Breast epithelium (tissue), 4 donors: Measurements from ENCODE around the gene OLFML2A. TPM values are rescaled to one million over a fixed set of nuclear protein-coding genes. Genes with fewer than 3 reads are reported as not detected.

Source experiments
- DNase-seq, 2 donors: peaks; one replicate each; pipeline ENCODE4 v3.0.0-alpha.2; 2019; ENCODE audit warnings: low spot score in 2 of 2
- H3K27ac ChIP-seq, 2 donors: fragments of 200-600 bp; sonication (generic) in 1 of 2; one replicate each; pipeline ENCODE4 v1.5.1; 2016 to 2019; ENCODE audit warnings: mild to moderate bottlenecking in 1 of 2
- H3K27me3 ChIP-seq, 2 donors: fragments of 200-600 bp; sonication (generic) in 1 of 2; one replicate each; pipeline versions ENCODE4 v1.5.1 to v1.6.0; 2017 to 2019; ENCODE audit warnings: control low read depth in 1 of 2, mild to moderate bottlenecking in 1 of 2
- H3K36me3 ChIP-seq: fragments of 200-600 bp; one replicate; pipeline ENCODE4 v1.5.1; 2019
- H3K4me1 ChIP-seq, 2 donors: fragments of 200-600 bp; sonication (generic); one replicate each; pipeline ENCODE4 v1.5.1; 2016 to 2019; ENCODE audit warnings: control low read depth in 1 of 2
- H3K4me3 ChIP-seq, 3 donors: fragments of 200-600 bp; sonication (generic); 1 replicate in 2 of 3; 2 replicates in 1 of 3; pipeline ENCODE4 v1.5.1; 2016 to 2019; ENCODE audit warnings: mild to moderate bottlenecking in 3 of 3, moderate library complexity in 2 of 3
- H3K9me3 ChIP-seq, 2 donors: fragments of 200-600 bp; sonication (generic) in 1 of 2; one replicate each; pipeline ENCODE4 v1.5.1; 2016 to 2019; ENCODE audit warnings: control low read depth in 1 of 2
- CTCF ChIP-seq, 3 donors: fragments of 450-650 bp; IDR thresholded peaks; one replicate each; pipeline ENCODE4 v1.5.1; 2016 to 2017; ENCODE audit warnings: antibody characterized with exemption in 3 of 3, mild to moderate bottlenecking in 3 of 3, moderate library complexity in 3 of 3
- POLR2A ChIP-seq: fragments of 450-650 bp; IDR thresholded peaks from one replicate; pipeline ENCODE4 v1.6.1; 2016; ENCODE audit warnings: antibody characterized with exemption, mild to moderate bottlenecking, moderate library complexity
- POLR2AphosphoS5 ChIP-seq, 3 donors: sonication (generic); formaldehyde crosslinking; IDR thresholded peaks; one replicate each; pipeline ENCODE4 v1.6.1; 2017; ENCODE audit warnings: antibody characterized with exemption in 3 of 3
- intact Hi-C: fragments of 100-400 bp; cut with DNase I; formaldehyde crosslinking; loops from one replicate; pipeline ENCODE4 v1.15.1; 2023; ENCODE audit warnings: low total_unique reads
- total RNA-seq, 3 donors: library from RNA; depleted of rRNA; stranded (reverse); fragments of >200 nt; gene quantifications; one replicate each; pipeline ENCODE4 v1.1.0, GENCODE V29; 2016

OLFML2A gene
- total RNA-seq, 3 donors from 2014 or later = 11.4 to 25.2 (median 11.4) TPM

GRCh38 chr9:124801356-124801755 is 24.4 kb downstream of the OLFML2A start:
- Histone ChIP-seq H3K27me3 (no peaks in the 10 kb centered on the region), H3K4me3 (no peak overlapping the region), H3K36me3 (no peaks in the 10 kb centered on the region), H3K9me3 (no peaks in the 10 kb centered on the region), H3K27ac (no peak overlapping the region), H3K4me1 (no peaks in the 10 kb centered on the region)
- TF ChIP-seq POLR2A (no peak), CTCF (IDR thresholded peaks at IDR 0.05) (no peak), POLR2AphosphoS5 (IDR thresholded peaks at IDR 0.05) (no peak)
- intact Hi-C loops = no loop called here
- DNase-seq = no peak

- Histone ChIP-seq H3K36me3 (no peaks in the 10 kb centered on the region), H3K4me3 (no peak overlapping the region), H3K27me3 (no peaks in the 10 kb centered on the region), H3K4me1 (no peaks in the 10 kb centered on the region), H3K9me3 (no peaks in the 10 kb centered on the region), H3K27ac (no peak overlapping the region)
- intact Hi-C loops = no loop called here
- DNase-seq = no peak
- TF ChIP-seq POLR2A (no peak), CTCF (IDR thresholded peaks at IDR 0.05) (no peak), POLR2AphosphoS5 (IDR thresholded peaks at IDR 0.05) (no peak)
Observed at GRCh38 chr9:124802426-124802825, 25.5 kb downstream of the OLFML2A start.

- H3K4me1 ChIP-seq = no peaks in the 10 kb centered on the region
- intact Hi-C loops = loop anchor here (1.0 kb wide), 1 partner anchor 27 kb away; the partner anchor contains the start of gene OLFML2A
- no peaks in the 10 kb centered on the region for H3K36me3 ChIP-seq
- DNase-seq = no peak
- H3K27me3 ChIP-seq = no peaks in the 10 kb centered on the region
- no peaks in the 10 kb centered on the region for H3K9me3 ChIP-seq
- no peak for TF ChIP-seq POLR2AphosphoS5 (IDR thresholded peaks at IDR 0.05)
- no peak for TF ChIP-seq POLR2A
- TF ChIP-seq CTCF (IDR thresholded peaks at IDR 0.05) = no peak
- H3K4me3 ChIP-seq = no peak overlapping the region
- H3K27ac ChIP-seq = no peak overlapping the region
Observed at GRCh38 chr9:124803911-124804310, 27.0 kb downstream of the OLFML2A start.

GRCh38 chr9:124805186-124805585 is 28.3 kb downstream of the OLFML2A start:
- DNase-seq = no peak
- no peaks in the 10 kb centered on the region for H3K36me3 ChIP-seq
- no peak overlapping the region for H3K27ac ChIP-seq
- no peaks in the 10 kb centered on the region for H3K4me1 ChIP-seq
- H3K4me3 ChIP-seq = no peak overlapping the region
- H3K27me3 ChIP-seq = no peaks in the 10 kb centered on the region
- intact Hi-C loops = no loop called here
- H3K9me3 ChIP-seq = no peaks in the 10 kb centered on the region
- TF ChIP-seq POLR2A = no peak
- no peak for TF ChIP-seq CTCF (IDR thresholded peaks at IDR 0.05)
- TF ChIP-seq POLR2AphosphoS5 (IDR thresholded peaks at IDR 0.05) = no peak

- H3K27ac ChIP-seq = no peak overlapping the region
- H3K27me3 ChIP-seq = no peaks in the 10 kb centered on the region
- no peak for DNase-seq
- H3K9me3 ChIP-seq = no peaks in the 10 kb centered on the region
- no peak for TF ChIP-seq POLR2AphosphoS5 (IDR thresholded peaks at IDR 0.05)
- no peak for TF ChIP-seq CTCF (IDR thresholded peaks at IDR 0.05)
- no peak for TF ChIP-seq POLR2A
- H3K36me3 ChIP-seq = no peaks in the 10 kb centered on the region
- no peak overlapping the region for H3K4me3 ChIP-seq
- H3K4me1 ChIP-seq = peaks cover 0 to 5% of the 10 kb centered on the region in 2 donors
- intact Hi-C loops = no loop called here
Observed at GRCh38 chr9:124808246-124808956, 31.5 kb downstream of the OLFML2A start.
